22Rv1 (cell line): ENCODE results near the gene PTPRD.

Experiments
- ZFX ChIP-seq: fragments of 450-650 bp; IDR thresholded peaks from 2 replicates; pipeline ENCODE4 v1.6.1; 2017; ENCODE audit warnings: antibody characterized with exemption, borderline replicate concordance
- TF ChIP-seq, protein P1 (sequence below): fragments of 450-650 bp; IDR thresholded peaks from 2 replicates; pipeline ENCODE4 v1.5.1; 2017; ENCODE audit warnings: mild to moderate bottlenecking

DNA sequence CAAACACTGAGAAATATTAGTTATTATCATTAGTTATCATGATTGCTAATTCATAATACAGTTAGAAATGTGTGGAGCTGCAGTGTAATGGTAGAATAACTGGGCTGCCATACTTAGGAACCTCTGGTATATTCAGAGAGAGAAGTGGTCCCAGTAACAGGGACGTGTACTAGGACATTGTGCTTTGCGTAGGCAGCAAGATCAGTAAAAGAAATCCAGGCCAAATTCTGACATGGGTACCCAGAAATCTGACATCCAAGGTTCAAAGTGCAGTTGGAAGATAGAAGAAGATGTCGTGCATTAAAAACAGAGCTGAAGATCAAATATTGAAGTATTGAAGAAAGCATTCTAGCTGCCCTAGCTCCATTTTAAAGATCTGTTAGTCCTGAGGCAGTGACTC lies 1652.5 kb downstream of the PTPRD start:
- TF ChIP-seq, protein P1, sequence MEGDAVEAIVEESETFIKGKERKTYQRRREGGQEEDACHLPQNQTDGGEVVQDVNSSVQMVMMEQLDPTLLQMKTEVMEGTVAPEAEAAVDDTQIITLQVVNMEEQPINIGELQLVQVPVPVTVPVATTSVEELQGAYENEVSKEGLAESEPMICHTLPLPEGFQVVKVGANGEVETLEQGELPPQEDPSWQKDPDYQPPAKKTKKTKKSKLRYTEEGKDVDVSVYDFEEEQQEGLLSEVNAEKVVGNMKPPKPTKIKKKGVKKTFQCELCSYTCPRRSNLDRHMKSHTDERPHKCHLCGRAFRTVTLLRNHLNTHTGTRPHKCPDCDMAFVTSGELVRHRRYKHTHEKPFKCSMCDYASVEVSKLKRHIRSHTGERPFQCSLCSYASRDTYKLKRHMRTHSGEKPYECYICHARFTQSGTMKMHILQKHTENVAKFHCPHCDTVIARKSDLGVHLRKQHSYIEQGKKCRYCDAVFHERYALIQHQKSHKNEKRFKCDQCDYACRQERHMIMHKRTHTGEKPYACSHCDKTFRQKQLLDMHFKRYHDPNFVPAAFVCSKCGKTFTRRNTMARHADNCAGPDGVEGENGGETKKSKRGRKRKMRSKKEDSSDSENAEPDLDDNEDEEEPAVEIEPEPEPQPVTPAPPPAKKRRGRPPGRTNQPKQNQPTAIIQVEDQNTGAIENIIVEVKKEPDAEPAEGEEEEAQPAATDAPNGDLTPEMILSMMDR: no peak
- no peak for TF ChIP-seq ZFX
